A673 (cell line): ENCODE data around the gene OXCT1.

Experiments used
- EZH2 ChIP-seq: fragments of 200-600 bp; sonication (generic); IDR thresholded peaks from 2 replicates; pipeline ENCODE4 v1.6.1; 2017; ENCODE audit warnings: borderline replicate concordance, low read depth, mild to moderate bottlenecking, mixed read lengths, antibody characterized with exemption, low read length; ENCODE audit not compliant: poor library complexity, severe bottlenecking
- TF ChIP-seq, protein P1 (sequence below): fragments of 300-800, 200-600 bp; sonication (generic); conservative IDR thresholded peaks from 2 replicates; pipeline ENCODE4 v1.5.1; 2017; ENCODE audit warnings: low read depth, mild to moderate bottlenecking, antibody characterized with exemption, low read length, moderate library complexity, mixed read lengths

- TF ChIP-seq, protein P1, sequence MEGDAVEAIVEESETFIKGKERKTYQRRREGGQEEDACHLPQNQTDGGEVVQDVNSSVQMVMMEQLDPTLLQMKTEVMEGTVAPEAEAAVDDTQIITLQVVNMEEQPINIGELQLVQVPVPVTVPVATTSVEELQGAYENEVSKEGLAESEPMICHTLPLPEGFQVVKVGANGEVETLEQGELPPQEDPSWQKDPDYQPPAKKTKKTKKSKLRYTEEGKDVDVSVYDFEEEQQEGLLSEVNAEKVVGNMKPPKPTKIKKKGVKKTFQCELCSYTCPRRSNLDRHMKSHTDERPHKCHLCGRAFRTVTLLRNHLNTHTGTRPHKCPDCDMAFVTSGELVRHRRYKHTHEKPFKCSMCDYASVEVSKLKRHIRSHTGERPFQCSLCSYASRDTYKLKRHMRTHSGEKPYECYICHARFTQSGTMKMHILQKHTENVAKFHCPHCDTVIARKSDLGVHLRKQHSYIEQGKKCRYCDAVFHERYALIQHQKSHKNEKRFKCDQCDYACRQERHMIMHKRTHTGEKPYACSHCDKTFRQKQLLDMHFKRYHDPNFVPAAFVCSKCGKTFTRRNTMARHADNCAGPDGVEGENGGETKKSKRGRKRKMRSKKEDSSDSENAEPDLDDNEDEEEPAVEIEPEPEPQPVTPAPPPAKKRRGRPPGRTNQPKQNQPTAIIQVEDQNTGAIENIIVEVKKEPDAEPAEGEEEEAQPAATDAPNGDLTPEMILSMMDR, result no peak
- no peak for TF ChIP-seq EZH2
Observed at GRCh38 chr5:41834506-41834905, 35.7 kb downstream of the OXCT1 start.
